Osteocyte (in vitro differentiated cells): ENCODE results near the gene NRG2. TPM values are rescaled to one million over a fixed set of nuclear protein-coding genes. Genes with fewer than 3 reads are reported as not detected.

ENCODE experiments used
- DNase-seq: peaks from one replicate; pipeline ENCODE4 v3.0.0; 2021; ENCODE audit warnings: mixed read lengths; ENCODE audit not compliant: unreplicated experiment; ENCODE audit errors: extremely low spot score
- H3K27ac Mint-ChIP-seq: one replicate; pipeline ENCODE4 v1.8.0; 2021; ENCODE audit warnings: mild to moderate bottlenecking, mixed read lengths; ENCODE audit not compliant: unreplicated experiment
- H3K27me3 Mint-ChIP-seq: one replicate; pipeline ENCODE4 v1.8.0; 2021; ENCODE audit warnings: mixed read lengths; ENCODE audit not compliant: unreplicated experiment
- H3K36me3 Mint-ChIP-seq: one replicate; pipeline ENCODE4 v1.8.0; 2021; ENCODE audit warnings: mixed read lengths; ENCODE audit not compliant: unreplicated experiment
- H3K4me1 Mint-ChIP-seq: one replicate; pipeline ENCODE4 v1.8.0; 2021; ENCODE audit warnings: mixed read lengths; ENCODE audit not compliant: unreplicated experiment
- H3K4me3 Mint-ChIP-seq: one replicate; pipeline ENCODE4 v1.8.0; 2021; ENCODE audit warnings: mild to moderate bottlenecking, moderate library complexity, mixed read lengths; ENCODE audit not compliant: unreplicated experiment
- H3K9me3 Mint-ChIP-seq: one replicate; pipeline ENCODE4 v1.8.0; 2021; ENCODE audit warnings: mixed read lengths; ENCODE audit not compliant: unreplicated experiment
- CTCF ChIP-seq: fragments of 200-600 bp; sonication (generic); IDR thresholded peaks from 2 replicates; pipeline ENCODE4 v1.5.0; 2021; ENCODE audit warnings: antibody characterized with exemption, mild to moderate bottlenecking, moderate library complexity
- total RNA-seq: library from RNA; stranded (reverse); gene quantifications from 2 replicates; pipeline ENCODE4 v1.2.1, GENCODE V29; 2021

The NRG2 gene
- total RNA-seq, 1 donor from 2014 or later: 0.86 TPM

- H3K27me3 Mint-ChIP-seq: peaks cover 75% of the 10 kb centered on the region
- H3K4me3 Mint-ChIP-seq: no peak overlapping the region
- peaks cover 2% of the 10 kb centered on the region for H3K4me1 Mint-ChIP-seq
- no peak for DNase-seq
- no peaks in the 10 kb centered on the region for H3K9me3 Mint-ChIP-seq
- H3K36me3 Mint-ChIP-seq: no peaks in the 10 kb centered on the region
- TF ChIP-seq CTCF: no peak
- no peak overlapping the region for H3K27ac Mint-ChIP-seq
Measured at GRCh38 chr5:139799359-139799758, 243.7 kb downstream of the NRG2 start.

- DNase-seq: no peak
- no peak overlapping the region for H3K27ac Mint-ChIP-seq
- H3K9me3 Mint-ChIP-seq: no peaks in the 10 kb centered on the region
- no peak overlapping the region for H3K4me3 Mint-ChIP-seq
- peaks cover 2% of the 10 kb centered on the region for H3K4me1 Mint-ChIP-seq
- TF ChIP-seq CTCF: no peak
- H3K36me3 Mint-ChIP-seq: no peaks in the 10 kb centered on the region
- peaks cover 79% of the 10 kb centered on the region for H3K27me3 Mint-ChIP-seq
Measured at GRCh38 chr5:139798883-139799282, 244.2 kb downstream of the NRG2 start.

GRCh38 chr5:139797856-139798510 lies 245.1 kb downstream of the NRG2 start:
- no peak for TF ChIP-seq CTCF
- Mint-ChIP-seq H3K36me3 (no peaks in the 10 kb centered on the region), H3K4me1 (peaks cover 2% of the 10 kb centered on the region), H3K4me3 (no peak overlapping the region), H3K27me3 (peaks cover 86% of the 10 kb centered on the region), H3K27ac (no peak overlapping the region), H3K9me3 (no peaks in the 10 kb centered on the region)
- no peak for DNase-seq

GRCh38 chr5:139797335-139797734 lies 245.8 kb downstream of the NRG2 start:
- H3K9me3 Mint-ChIP-seq: no peaks in the 10 kb centered on the region
- H3K36me3 Mint-ChIP-seq: no peaks in the 10 kb centered on the region
- peaks cover 2% of the 10 kb centered on the region for H3K4me1 Mint-ChIP-seq
- peaks cover 86% of the 10 kb centered on the region for H3K27me3 Mint-ChIP-seq
- no peak overlapping the region for H3K4me3 Mint-ChIP-seq
- H3K27ac Mint-ChIP-seq: no peak overlapping the region
- no peak for TF ChIP-seq CTCF
- DNase-seq: no peak

Other genes with a start within 250 kb of the NRG2 start
- gene PSD2, start 247.5 kb downstream of the NRG2 start, total RNA-seq: 0.57 and 0.62 TPM in 2 replicates
- 11.4 and 11.5 TPM in 2 replicates for gene PURA, start 70.8 kb upstream of the NRG2 start, total RNA-seq
- 4.1 and 4.3 TPM in 2 replicates for gene IGIP, start 82.6 kb upstream of the NRG2 start, total RNA-seq
- 26.7 and 29.8 TPM in 2 replicates for gene CYSTM1, start 131.9 kb upstream of the NRG2 start, total RNA-seq